Vagina (tissue), 2 donors: Measurements from ENCODE around the gene IREB2. TPM values are rescaled to one million over a fixed set of nuclear protein-coding genes. Genes with fewer than 3 reads are reported as not detected.

ENCODE experiments used
- DNase-seq, 2 donors: peaks; one replicate each; pipeline ENCODE4 v3.0.0-alpha.2; 2017; ENCODE audit errors: extremely low spot score in 2 of 2
- H3K27ac ChIP-seq: fragments of 200-600 bp; sonication (generic); one replicate; pipeline ENCODE4 v1.5.1; 2019
- H3K27me3 ChIP-seq: fragments of 200-600 bp; sonication (generic); one replicate; pipeline ENCODE4 v1.5.1; 2019
- H3K36me3 ChIP-seq, 2 donors: fragments of 200-600 bp; sonication (generic); one replicate each; pipeline ENCODE4 v1.5.1; 2017 to 2019
- H3K4me1 ChIP-seq: fragments of 200-600 bp; sonication (generic); one replicate; pipeline ENCODE4 v1.5.1; 2019
- H3K4me3 ChIP-seq, 2 donors: fragments of 200-600 bp; sonication (generic); 1 replicate in 1 of 2; 2 replicates in 1 of 2; pipeline ENCODE4 v1.5.1; 2016 to 2019
- H3K9me3 ChIP-seq: fragments of 200-600 bp; sonication (generic); one replicate; pipeline ENCODE4 v1.5.1; 2019
- POLR2A ChIP-seq, 2 donors: fragments of 450-650 bp; IDR thresholded peaks; one replicate each; pipeline ENCODE4 v1.6.1; 2017; ENCODE audit warnings: antibody characterized with exemption in 2 of 2, mild to moderate bottlenecking in 2 of 2, moderate library complexity in 2 of 2
- POLR2AphosphoS5 ChIP-seq, 2 donors: sonication (generic); formaldehyde crosslinking; IDR thresholded peaks; one replicate each; pipeline ENCODE4 v1.9.0; 2017; ENCODE audit warnings: antibody characterized with exemption in 2 of 2, mild to moderate bottlenecking in 2 of 2, low read depth in 1 of 2; ENCODE audit not compliant: insufficient read depth in 1 of 2
- intact Hi-C: fragments of 100-400 bp; cut with DNase I; formaldehyde crosslinking; loops from one replicate; pipeline ENCODE4 v1.15.1; 2023
- total RNA-seq: library from RNA; depleted of rRNA; stranded (reverse); fragments of >200 nt; gene quantifications from one replicate; pipeline ENCODE4 v1.2.3, GENCODE V29; 2016
- TF ChIP-seq, protein P1 (sequence below), 3 experiments: fragments of 450-650 bp in 2 of 3; fragments of 200-600 bp in 1 of 3; sonication (generic) in 1 of 3; IDR thresholded peaks; one replicate each; pipeline ENCODE4 v1.5.1; 2017 to 2019; ENCODE audit warnings: antibody characterized with exemption in 3 of 3, mild to moderate bottlenecking in 2 of 3, moderate library complexity in 2 of 3

The IREB2 gene
- total RNA-seq, 1 donor from 2014 or later = 40.8 TPM

DNA sequence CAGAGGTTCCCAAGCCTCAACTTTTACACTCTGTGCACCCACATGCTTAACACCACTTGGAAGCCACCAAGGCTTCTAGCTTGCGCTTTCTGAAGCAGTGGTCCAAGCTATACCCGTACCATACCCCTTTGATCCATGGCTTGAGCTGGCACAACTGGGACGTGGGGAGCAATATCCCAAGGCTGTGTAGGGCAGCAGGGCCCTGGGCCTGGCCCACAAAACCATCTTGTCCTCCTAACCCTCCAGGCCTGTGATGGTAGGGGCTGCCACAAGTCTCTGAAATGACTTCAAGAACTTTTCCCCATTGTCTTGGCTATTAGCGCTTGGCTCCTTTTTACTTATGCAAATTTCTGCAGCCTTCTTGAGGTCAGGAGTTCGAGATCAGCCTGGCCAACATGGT lies 86.2 kb downstream of the IREB2 start:
- no peak overlapping the region for H3K27ac ChIP-seq
- H3K27me3 ChIP-seq = no peaks in the 10 kb centered on the region
- intact Hi-C loops = no loop called here
- no peaks in the 10 kb centered on the region for H3K9me3 ChIP-seq
- no peak overlapping the region for H3K4me3 ChIP-seq
- DNase-seq = no peak
- no peaks in the 10 kb centered on the region for H3K36me3 ChIP-seq
- TF ChIP-seq POLR2AphosphoS5 (IDR thresholded peaks at IDR 0.05; ENCODE audit: insufficient read depth in 1 of 2, low read depth in 1 of 2) (no peak), POLR2A (IDR thresholded peaks at IDR 0.05) (no peak)
- TF ChIP-seq, protein P1, sequence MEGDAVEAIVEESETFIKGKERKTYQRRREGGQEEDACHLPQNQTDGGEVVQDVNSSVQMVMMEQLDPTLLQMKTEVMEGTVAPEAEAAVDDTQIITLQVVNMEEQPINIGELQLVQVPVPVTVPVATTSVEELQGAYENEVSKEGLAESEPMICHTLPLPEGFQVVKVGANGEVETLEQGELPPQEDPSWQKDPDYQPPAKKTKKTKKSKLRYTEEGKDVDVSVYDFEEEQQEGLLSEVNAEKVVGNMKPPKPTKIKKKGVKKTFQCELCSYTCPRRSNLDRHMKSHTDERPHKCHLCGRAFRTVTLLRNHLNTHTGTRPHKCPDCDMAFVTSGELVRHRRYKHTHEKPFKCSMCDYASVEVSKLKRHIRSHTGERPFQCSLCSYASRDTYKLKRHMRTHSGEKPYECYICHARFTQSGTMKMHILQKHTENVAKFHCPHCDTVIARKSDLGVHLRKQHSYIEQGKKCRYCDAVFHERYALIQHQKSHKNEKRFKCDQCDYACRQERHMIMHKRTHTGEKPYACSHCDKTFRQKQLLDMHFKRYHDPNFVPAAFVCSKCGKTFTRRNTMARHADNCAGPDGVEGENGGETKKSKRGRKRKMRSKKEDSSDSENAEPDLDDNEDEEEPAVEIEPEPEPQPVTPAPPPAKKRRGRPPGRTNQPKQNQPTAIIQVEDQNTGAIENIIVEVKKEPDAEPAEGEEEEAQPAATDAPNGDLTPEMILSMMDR (IDR thresholded peaks at IDR 0.05) = no peak
- H3K4me1 ChIP-seq = no peaks in the 10 kb centered on the region

DNA sequence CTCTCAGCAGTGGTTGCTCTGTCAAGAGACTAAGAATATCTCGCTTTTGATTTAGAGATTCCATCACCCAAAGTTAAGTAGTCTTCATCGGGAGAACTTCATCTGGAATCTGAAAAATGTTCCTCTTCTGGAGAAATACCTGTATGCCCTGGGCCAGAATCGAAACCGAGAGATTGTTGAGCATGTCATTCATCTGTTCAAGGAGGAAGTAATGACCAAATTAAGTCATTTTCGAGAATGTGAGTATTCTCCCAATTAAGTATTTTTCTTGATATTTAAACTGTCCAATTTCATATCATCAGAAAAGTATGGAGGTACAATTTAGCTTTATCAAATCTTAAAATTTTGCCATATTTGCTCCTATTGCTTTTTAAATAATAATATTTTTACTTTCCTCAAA lies 89.3 kb downstream of the IREB2 start:
- H3K36me3 ChIP-seq = no peaks in the 10 kb centered on the region
- intact Hi-C loops = no loop called here
- no peaks in the 10 kb centered on the region for H3K27me3 ChIP-seq
- DNase-seq = no peak
- no peak overlapping the region for H3K27ac ChIP-seq
- H3K9me3 ChIP-seq = no peaks in the 10 kb centered on the region
- no peaks in the 10 kb centered on the region for H3K4me1 ChIP-seq
- H3K4me3 ChIP-seq = no peak overlapping the region
- TF ChIP-seq POLR2AphosphoS5 (IDR thresholded peaks at IDR 0.05; ENCODE audit: insufficient read depth in 1 of 2, low read depth in 1 of 2) (no peak), POLR2A (IDR thresholded peaks at IDR 0.05) (no peak)
- TF ChIP-seq, protein P1 (IDR thresholded peaks at IDR 0.05) = no peak

DNA sequence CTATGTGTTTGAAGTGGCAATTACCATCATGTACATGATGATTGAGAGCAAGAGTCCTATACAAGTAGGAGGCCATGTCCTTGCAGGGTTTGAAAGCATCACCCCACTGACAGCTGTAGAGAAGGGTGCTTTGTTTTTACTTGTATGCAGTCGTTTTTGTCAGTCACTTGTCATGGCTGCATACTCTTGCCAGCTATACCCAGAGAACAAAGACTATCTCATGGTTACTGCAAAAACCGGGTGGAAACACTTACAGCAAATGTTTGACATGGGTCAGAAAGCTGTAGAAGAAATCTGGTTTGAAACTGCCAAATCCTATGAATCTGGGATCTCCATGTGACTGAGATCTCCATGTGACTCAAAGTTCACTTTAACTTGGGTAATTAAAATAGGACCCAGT lies 95.3 kb downstream of the IREB2 start:
- no peak overlapping the region for H3K4me3 ChIP-seq
- H3K27me3 ChIP-seq = no peaks in the 10 kb centered on the region
- no peaks in the 10 kb centered on the region for H3K36me3 ChIP-seq
- intact Hi-C loops = no loop called here
- DNase-seq = no peak
- TF ChIP-seq POLR2AphosphoS5 (IDR thresholded peaks at IDR 0.05; ENCODE audit: insufficient read depth in 1 of 2, low read depth in 1 of 2) (no peak), POLR2A (IDR thresholded peaks at IDR 0.05) (no peak)
- TF ChIP-seq, protein P1 (IDR thresholded peaks at IDR 0.05) = no peak
- no peak overlapping the region for H3K27ac ChIP-seq
- H3K9me3 ChIP-seq = no peaks in the 10 kb centered on the region
- H3K4me1 ChIP-seq = no peaks in the 10 kb centered on the region

GRCh38 chr15:78536134-78536533 lies 98.1 kb downstream of the IREB2 start:
- intact Hi-C loops = no loop called here
- no peak for DNase-seq
- H3K27ac ChIP-seq = no peak overlapping the region
- H3K36me3 ChIP-seq = no peaks in the 10 kb centered on the region
- no peak overlapping the region for H3K4me3 ChIP-seq
- no peaks in the 10 kb centered on the region for H3K27me3 ChIP-seq
- TF ChIP-seq POLR2A (IDR thresholded peaks at IDR 0.05) = no peak
- TF ChIP-seq, protein P1 (IDR thresholded peaks at IDR 0.05) = no peak
- TF ChIP-seq POLR2AphosphoS5 (IDR thresholded peaks at IDR 0.05; ENCODE audit: insufficient read depth in 1 of 2, low read depth in 1 of 2) = no peak
- peaks cover 7% of the 10 kb centered on the region for H3K4me1 ChIP-seq
- H3K9me3 ChIP-seq = no peaks in the 10 kb centered on the region

DNA sequence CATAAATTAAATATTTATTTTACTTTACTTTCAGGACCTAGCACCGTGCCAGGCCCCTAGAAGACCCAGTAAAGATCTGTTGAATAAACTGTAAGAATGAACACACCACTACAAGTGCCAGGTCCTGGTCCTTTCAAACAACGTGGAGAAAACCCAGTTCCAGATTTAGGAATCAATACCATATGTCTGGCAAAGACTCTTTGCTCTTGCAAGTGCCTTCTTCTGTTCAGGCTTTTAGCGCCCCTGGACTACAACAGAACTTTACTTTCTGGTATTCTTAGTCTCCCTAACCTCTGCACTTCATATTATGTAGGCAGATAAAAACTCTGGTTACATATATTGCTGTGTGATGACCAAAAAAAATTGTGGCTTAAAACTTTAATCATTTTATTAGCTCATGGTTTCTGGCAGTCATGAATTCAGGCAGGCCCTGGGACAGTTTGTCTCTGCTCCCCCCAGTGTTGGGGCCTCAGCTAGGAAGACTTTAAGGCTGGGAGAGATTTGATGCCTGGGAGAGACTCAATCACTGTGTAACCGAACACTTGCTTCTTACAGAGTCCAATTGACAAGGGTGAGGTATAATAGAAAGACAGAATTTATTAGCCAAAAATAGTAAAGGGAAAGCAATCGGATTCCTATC lies 99.4 kb downstream of the IREB2 start:
- DNase-seq = no peak
- no peak for TF ChIP-seq POLR2A (IDR thresholded peaks at IDR 0.05)
- TF ChIP-seq, protein P1 (IDR thresholded peaks at IDR 0.05) = no peak
- no peak for TF ChIP-seq POLR2AphosphoS5 (IDR thresholded peaks at IDR 0.05; ENCODE audit: insufficient read depth in 1 of 2, low read depth in 1 of 2)

More for the DNA sequence above, 99.4 kb downstream of the IREB2 start:
- Histone ChIP-seq H3K9me3 (no peaks in the 10 kb centered on the region), H3K36me3 (no peaks in the 10 kb centered on the region), H3K27me3 (no peaks in the 10 kb centered on the region), H3K4me3 (no peak overlapping the region), H3K27ac (peak overlapping the region; percentile 21), H3K4me1 (peaks cover 20% of the 10 kb centered on the region)
- intact Hi-C loops = no loop called here
